Measurements from ENCODE around the gene DELE1.
A peak's percentile ranks its signal among the peaks of the same experiment; 100 is the strongest.

DELE1 gene

DNA sequence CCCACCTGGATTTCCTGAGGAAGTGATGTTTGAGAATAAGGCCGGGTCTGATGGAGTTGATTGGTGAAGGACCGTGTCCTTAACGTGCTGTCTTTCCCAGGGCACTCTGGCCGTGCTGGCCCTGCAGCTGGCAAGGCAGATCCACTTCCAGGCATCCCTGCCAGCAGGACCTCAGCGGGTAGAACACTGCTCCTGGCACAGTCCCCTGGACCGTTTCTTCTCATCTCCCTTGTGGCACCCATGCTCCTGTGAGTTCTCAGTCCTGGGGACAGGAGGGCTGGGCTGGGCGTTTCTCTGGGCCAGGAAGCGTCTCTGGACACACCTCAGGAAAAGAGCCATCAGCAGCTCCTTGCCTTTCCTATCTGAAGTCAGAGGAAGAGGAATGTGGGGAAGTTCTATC lies 4.4 kb downstream of the DELE1 start:
- DNase-seq, result no peak

DNA sequence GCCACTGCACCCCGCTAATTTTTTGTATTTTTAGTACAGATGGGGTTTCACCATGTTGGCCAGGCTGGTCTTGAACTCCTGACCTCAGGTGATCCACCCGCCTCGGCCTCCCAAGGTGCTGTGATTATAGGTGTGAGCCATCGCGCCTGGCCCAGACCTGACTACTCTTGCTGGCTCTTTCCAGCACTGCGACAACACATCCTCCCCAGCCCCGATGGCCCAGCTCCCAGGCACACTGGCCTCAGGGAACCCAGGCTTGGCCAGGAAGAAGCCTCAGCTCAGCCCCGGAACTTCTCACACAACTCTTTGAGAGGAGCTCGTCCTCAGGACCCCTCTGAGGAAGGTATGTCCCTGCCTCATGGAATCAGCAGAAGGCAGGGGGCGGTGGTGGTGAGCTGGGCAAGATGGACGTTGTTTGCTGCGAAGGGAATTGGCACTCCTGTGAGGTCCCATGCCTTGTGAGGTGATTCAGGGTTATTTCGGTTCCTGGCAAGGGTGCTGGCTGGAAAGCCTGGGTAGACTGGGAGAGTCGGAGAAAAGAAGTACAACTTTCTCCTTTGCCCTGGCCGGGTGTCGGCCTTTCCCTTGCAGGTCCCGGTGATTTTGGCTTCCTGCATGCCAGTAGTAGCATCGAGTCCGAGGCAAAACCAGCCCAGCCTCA lies 5.9 kb downstream of the DELE1 start:
- DNase-seq, result no peak

DNA sequence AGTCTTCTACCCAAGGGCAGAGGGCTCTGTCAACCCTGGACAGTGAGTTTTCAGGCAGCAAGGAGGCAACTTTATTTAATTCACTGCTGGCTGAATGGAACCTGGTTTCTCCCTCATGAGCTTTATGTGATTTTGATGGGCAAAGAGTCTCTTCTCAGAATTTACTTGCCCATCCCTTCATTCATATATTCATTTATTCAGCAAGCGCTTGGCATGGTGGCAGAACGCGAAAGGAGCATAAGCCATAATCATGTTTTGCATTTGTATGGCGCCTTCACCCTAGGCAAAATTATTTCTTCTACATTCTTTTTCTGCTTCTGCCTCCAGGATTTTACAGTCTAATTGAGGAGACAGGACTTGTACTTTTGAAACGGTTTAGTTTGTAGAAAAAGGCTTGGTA lies 8.0 kb downstream of the DELE1 start:
- no peak for DNase-seq

DNA sequence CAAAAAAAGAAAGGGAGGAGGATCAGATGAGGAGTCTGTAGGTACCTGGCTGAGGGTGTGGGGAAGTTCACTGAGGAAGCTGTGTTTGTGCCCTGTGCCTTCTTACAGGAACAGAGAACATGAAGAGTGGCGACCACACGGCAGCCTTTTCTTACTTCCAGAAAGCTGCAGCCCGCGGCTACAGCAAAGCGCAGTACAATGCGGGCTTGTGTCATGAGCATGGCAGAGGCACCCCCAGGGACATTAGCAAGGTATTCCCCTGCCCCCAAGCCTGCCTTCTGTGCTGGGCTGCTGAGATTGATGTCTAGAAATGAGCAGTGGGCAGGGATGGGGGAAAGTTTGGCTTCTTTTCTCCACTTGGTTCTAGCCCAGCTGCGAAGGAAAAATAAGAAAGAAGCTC lies 9.5 kb downstream of the DELE1 start:
- no peak for DNase-seq

GRCh38 chr5:141934099-141934844 lies 10.6 kb downstream of the DELE1 start:
- DNase-seq, result no peak

DNA sequence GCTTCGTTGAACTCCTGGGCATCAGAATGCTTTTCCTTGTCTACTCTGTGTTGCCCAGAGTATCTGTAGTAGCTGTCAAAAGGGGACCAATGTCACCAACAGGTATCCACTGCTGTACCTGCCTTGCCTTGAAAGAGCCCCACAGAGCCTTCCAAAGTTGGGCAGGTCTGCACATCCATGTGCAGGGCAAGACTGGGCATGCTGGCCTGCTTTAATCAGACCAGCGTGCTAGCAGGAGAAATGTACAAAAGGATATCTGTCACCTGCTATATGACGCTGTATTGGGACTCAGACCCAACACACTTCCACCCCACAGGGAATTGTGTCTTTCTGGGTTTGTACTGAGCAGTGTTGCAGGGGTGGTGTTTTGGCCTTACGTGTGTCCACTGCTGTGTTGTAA lies 11.9 kb downstream of the DELE1 start:
- DNase-seq, result no peak

DNA sequence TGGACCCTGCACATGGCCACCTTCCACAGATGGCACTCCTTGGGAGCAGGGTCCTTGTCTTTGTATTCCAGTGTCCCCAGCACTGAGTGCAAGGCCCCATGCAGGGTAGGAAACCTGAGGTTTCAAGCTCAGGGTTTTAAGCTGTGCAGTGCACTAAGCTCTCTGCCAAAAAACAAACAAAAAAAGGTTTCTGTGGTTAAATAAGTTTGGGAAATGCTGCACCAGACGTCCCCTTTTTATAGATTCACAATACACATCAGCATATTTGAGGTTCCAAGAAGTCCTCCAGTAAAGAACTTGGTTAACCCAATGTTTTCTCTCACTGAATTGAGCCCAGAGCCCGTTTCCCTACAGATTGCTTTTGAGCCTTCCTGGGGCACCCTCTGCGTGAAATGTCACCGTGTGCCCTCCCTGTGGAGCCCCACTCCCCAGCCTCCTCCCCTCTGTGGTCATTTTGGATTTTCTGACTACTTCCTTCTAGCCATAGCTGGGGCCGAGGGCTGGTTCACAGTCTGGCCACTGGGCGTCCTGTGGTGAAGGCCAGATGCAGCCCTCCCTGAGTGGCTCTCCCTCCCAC lies 17.1 kb downstream of the DELE1 start:
- DNase-seq, result no peak

GRCh38 chr5:141941307-141941706 lies 17.6 kb downstream of the DELE1 start:
- DNase-seq, result no peak

DNA sequence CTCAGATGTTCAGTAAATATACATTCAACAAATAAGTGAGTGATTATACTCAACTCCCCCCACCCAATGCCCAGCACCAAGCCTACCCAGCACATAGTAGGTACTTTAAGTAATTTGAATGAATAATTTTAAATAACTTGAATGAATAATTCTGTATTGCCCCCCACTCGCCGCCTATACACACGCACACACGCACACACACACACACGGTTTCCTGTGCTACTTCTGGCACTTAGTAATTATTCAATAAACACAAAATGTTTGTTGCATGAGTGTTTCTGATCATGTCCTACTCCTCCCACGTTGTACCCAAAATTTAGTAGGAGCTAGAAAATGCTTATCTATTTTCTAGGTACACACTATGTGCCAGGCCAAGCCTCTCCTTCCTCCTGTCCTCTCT lies 18.1 kb downstream of the DELE1 start:
- DNase-seq, result no peak

DNA sequence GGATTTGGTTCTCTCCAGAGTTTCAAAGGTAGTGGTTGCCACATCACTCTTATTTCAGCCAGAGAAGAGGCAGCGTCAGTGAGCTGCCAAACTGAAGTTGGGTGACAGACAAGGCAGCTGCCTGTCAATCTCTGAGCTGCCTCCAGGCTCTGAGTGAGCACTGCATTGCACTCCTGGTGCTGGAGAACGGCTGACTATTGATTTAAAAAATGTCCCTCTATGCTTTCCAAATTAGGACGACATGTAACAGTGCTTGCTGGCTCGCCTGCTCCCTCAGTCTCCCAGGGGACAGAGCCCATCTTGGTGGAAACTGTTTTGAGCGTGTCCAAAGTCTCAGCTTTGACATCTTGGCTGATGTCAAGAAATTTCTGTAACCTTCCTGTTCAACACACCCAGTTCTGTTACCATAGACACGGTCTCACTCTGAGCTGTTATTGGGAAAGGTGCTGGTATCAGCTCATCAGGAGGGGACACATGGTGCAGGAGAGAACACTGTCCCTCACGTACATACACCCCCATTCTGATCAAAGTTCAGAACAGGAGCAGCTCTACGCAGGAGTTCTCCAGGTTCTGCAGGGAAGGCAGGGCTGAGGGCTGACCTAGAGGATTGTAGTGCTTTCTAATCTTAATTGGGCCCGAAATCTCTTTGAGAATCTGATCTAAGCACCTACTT lies 18.6 kb downstream of the DELE1 start:
- DNase-seq, result no peak

DNA sequence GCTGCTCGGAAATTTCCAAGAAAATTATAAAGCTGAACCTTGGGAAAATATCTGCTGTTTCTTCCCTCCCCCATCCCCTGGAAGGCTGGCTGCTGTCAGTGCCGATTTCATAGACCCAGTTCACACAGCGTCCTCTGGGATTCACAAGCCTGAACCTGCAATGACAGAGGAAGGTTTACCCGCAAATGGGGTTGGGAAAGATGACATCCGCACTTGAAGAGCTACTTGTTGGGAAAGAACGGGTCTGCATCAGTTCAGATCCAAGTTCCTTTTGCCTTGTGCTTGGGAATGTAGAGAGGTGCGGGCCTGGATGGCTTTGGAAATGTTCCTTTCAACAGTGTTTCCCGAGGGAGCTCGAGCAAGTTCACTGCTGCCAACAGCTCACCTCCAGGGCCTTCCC lies 20.4 kb downstream of the DELE1 start:
- DNase-seq, result no peak

- no peak for DNase-seq
Observed at GRCh38 chr5:141945511-141946051, 21.9 kb downstream of the DELE1 start.

- no peak for DNase-seq
Observed at GRCh38 chr5:141947316-141947715, 23.6 kb downstream of the DELE1 start.

- no peak for DNase-seq
Observed at GRCh38 chr5:141948812-141949211, 25.1 kb downstream of the DELE1 start.

GRCh38 chr5:141949511-141949910 lies 25.8 kb downstream of the DELE1 start:
- no peak for DNase-seq

- DNase-seq, result no peak
Observed at GRCh38 chr5:141950207-141951005, 26.7 kb downstream of the DELE1 start.

DNA sequence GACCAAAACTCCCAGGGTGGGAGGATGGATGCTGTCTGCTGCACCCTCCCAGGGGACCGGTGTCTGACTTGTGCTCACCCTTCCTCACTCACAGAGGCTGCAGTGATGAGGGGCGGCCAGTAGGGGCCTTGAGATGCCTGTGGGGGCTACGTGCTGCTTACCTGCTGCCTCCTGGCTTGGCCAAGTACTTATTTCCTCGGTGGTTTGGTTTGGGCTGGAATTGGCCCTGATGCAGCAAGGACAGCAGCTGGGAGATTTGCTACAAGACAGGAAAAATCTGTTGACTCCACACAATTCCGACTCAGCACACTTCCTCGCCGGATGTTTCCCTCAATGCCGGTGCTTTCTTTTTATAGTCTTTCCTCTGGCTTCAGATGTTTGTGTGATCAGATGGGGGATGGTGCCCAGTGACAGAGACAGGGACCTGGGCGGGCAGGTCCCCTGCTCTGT lies 27.7 kb downstream of the DELE1 start:
- DNase-seq, result peak; percentile 25

DNA sequence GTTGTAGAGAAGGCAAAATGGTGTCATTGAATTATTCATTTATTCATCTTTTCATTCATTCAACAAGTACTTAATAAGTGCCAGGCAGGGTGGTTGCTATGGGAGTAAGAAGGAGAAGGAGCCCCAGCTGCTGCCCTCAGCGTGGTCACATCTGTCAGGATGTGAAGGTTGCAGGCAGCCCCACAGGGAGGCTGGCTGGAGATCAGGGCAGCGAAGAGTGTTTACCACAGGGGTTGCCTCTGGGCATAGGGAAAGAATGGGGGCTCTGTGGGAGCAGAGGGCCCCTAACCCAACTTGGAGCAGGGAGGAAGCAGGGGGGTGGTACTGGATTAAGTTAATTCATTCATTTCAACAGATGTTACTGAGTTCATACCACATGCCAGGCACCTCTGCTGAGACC lies 28.3 kb downstream of the DELE1 start:
- DNase-seq, result no peak

DNA sequence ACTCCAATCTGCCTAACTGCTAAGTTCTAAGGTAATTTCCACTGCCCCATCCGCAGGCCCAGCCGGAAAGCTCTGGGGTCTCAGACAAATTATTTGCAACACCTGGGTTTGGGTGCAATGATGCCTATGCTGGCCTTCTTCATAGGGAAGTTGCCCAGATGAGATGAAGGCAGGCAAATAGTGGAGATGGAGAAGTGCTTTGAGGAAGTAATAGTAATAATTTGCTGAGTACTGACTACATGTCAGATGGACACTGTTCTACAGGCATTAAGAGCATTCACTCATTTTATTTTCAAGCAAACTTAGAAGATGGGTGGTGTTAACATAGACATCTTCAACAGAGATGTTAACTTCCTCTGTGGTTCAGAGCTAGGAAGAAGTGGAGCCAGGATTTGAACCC lies 30.5 kb downstream of the DELE1 start:
- no peak for DNase-seq

- DNase-seq, result no peak
Observed at GRCh38 chr5:141957367-141957996, 33.8 kb downstream of the DELE1 start.

GRCh38 chr5:141958113-141958512 lies 34.4 kb downstream of the DELE1 start, which contains the start of gene PCDH12:
Gene PCDH12 (minus strand): TSS chr5:141958202. CDS start chr5:141957851, 351 bp downstream.
- no peak for DNase-seq
